Fibroblast of mammary gland (primary cell): ENCODE measurements around the gene CIPC.
A peak's percentile ranks its signal among the peaks of the same experiment; 100 is the strongest.

Experiments
- DNase-seq: peaks from one replicate; pipeline ENCODE4 v3.0.0-alpha.2; 2010; ENCODE audit warnings: low read depth
- H3K4me3 ChIP-seq: 2 replicates; pipeline ENCODE4 v1.5.1; 2011; ENCODE audit warnings: low read depth, mild to moderate bottlenecking, low read length, moderate library complexity; ENCODE audit not compliant: control insufficient read depth
- TF ChIP-seq, protein P1 (sequence below): conservative IDR thresholded peaks from 2 replicates; pipeline ENCODE4 v1.5.1; 2011; ENCODE audit warnings: low read depth, low read length, inconsistent platforms; ENCODE audit not compliant: control insufficient read depth, insufficient read depth

The CIPC gene

DNA sequence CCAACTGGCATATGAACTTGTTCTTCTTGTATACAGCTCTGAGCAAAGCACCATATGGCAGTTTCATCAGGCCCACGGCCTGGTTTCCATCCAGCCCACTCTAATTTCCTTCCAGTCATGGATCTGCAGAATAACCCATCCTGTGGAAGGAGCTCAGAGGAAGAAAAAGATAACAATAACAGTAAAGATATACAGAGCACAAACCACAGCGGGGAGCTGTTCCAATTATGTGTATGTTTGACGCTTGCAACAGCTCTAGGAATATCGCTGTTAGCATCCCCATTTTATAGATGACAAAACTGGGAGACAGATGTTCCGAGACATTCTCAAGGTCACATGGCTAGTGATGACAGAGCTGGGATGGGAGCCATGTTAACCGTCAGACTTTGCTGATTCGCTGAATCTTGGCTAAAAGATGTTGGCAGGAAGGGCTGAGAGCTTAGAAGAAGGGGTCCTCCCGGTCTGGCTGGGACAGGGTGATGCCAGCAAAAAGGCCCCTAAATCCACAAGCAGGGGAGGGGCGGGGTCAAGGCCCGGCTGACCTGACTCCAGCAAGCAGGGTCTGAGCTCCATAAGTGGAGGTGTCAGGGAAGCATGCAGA, 34.4 kb upstream of the CIPC start:
- TF ChIP-seq, protein P1, sequence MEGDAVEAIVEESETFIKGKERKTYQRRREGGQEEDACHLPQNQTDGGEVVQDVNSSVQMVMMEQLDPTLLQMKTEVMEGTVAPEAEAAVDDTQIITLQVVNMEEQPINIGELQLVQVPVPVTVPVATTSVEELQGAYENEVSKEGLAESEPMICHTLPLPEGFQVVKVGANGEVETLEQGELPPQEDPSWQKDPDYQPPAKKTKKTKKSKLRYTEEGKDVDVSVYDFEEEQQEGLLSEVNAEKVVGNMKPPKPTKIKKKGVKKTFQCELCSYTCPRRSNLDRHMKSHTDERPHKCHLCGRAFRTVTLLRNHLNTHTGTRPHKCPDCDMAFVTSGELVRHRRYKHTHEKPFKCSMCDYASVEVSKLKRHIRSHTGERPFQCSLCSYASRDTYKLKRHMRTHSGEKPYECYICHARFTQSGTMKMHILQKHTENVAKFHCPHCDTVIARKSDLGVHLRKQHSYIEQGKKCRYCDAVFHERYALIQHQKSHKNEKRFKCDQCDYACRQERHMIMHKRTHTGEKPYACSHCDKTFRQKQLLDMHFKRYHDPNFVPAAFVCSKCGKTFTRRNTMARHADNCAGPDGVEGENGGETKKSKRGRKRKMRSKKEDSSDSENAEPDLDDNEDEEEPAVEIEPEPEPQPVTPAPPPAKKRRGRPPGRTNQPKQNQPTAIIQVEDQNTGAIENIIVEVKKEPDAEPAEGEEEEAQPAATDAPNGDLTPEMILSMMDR, result no peak
- peak; percentile 55 for DNase-seq

DNA sequence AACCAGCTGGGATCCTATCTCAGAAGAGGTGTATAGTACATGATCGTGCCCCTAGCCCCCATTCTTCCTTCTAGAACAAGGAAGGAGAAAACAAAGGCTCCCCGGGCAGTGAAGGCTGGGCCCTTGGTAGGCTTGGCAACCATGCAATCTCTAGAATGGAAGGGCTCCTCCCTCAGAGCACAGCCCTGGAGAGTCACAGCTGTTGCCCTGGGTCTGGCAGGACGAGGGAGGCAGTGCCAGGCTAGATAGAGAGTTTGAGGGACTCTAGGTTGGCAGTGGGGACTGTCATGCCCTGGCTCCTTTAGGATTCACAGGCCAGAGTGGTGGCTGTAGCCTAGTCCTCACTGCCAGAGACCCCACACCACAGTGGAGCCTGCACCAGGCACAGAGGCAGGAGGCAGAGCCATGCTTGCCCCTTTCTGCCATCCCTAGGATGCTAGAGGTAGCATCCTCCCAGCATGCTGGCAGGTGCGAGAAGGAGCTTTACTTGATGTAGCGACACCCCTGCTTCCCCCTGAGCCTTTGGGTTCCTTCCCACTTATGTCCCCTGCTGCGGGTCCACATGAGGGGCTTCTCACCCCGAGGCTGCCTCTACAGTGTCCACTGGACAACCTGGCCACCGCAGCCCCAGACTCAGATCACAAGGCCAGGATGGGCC, 33.4 kb upstream of the CIPC start:
- TF ChIP-seq, protein P1, result no peak
- H3K4me3 ChIP-seq, result no peak overlapping the region
- DNase-seq, result no peak

More for the DNA sequence above, 34.4 kb upstream of the CIPC start:
- no peak overlapping the region for H3K4me3 ChIP-seq

DNA sequence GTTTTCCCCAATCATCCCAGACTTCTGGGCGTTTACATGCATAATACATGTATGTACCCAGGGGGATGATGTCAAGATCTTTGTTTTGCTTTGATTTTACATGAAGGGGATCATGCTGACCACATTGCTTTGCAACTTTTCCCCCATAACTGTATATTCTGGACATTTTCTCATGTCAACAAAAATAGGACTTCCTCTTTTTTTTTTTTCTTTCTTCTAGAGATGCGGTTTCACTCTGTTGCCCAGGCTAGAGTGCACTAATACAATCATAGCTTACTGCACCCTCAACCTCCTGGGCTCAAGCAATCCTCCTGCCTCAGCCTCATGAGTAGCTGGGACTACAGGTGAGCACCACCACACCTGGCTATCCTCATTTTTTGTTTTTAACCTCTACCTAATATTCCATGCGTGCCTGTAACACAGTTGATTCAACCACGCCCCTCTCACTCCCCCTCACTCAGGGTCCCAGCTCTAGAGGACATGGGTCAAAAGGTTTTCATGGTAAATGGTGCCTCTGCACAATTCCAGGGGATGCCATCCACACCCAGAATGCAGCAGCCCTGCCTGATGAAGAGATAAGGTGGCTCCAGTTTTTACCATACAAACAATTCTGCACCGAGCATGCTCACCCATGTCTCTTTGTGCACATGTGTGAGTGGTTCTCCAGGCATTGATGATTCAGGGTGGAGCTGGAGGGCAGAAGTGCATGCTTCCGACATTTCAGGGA, 32.0 kb upstream of the CIPC start:
- no peak for DNase-seq
- TF ChIP-seq, protein P1, result no peak
- no peak overlapping the region for H3K4me3 ChIP-seq

DNA sequence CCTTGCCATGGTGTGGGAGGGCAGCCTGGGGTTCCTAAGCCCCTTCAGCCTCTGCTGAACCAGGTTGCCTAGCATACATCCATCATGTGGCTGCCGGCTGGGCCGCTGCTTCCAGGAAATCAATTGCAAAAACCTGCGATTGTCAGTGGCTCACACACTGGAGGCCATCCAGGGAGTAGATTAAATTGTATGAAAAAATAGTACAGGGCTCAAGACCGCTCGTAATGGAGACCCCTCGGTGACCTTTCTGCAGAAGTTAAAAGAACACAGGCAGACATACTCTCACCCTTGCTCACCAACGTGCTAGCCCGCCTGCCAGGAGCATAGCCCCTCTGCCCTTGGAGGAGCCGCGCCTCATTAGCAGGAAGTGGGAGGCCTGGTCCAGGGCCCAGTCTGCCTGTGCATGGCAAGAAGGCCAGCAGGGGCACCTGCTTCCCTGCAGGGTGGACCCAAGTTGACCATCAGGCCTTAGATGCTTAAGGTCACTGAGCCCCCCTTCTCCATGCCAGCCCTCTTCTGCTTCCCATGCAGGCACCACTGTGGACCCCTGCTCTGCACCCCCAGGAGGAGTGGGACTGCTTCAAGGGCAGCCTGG, 31.4 kb upstream of the CIPC start:
- TF ChIP-seq, protein P1, result no peak
- H3K4me3 ChIP-seq, result no peak overlapping the region
- DNase-seq, result no peak

DNA sequence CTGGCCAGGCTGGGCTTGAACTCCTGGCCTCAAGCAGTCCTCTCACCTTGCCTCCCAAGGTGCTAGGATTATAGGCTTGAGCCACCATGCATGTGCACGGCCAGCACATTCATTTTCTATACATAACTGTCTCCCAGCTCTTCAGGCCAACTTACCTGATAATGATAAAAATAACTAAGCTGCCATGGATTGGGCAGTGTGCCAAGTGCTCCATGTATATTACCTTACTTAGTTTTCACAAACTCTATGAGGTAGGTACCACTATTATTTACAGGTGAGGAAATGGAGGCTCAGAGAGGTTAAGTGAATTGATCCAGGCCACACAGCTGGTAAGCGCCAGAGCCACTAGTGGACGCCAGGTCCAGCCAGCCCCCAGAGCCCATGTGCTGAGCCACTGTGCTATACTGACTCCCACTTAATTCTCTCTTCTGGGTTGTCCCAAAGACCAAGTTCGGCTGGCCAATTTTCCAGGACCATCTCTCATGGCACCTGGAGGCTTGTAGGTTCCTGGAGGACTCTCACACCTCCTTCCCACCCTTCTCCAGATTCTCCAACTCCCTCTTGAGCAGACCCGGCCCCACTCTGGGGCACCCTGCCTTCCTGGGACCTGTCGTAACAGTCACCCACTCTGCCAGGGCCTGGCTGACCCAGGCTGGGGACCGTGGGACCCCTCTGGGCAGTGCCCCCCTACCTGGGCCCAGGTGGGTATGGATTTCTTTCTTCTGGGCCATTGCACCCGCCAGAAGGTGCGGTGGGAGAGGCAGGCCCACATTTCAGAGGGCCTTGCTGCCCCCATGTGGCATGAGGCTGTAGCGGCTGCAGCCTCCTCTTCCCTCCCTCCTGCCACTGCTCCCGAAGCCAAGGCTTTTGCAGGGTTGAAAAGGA, 30.2 kb upstream of the CIPC start:
- peak; percentile 56 for DNase-seq
- TF ChIP-seq, protein P1, result peak; percentile 85
- no peak overlapping the region for H3K4me3 ChIP-seq
